IMR-90 (cell line): ENCODE measurements around the gene HIVEP3. TPM values are rescaled to one million over a fixed set of nuclear protein-coding genes. Genes with fewer than 3 reads are reported as not detected.

Source experiments
- ATAC-seq: fragments of 200-7000 bp; cut with Tn5 transposase; 2 replicates; pipeline ENCODE4 v1.9.1; 2020; ENCODE audit warnings: low read depth, mild to moderate bottlenecking, moderate library complexity
- BruUV-seq: library from RNA; stranded (reverse); fragments of 400-500 nt; replicated peaks from 2 replicates; lab custom pipeline; 2021; lab: Mats Ljungman, UMichigan
- CTCF ChIA-PET: fragments of 300-600 bp; formaldehyde crosslinking; extraction: SDS; loops from one replicate; lab custom pipeline; 2021; ENCODE audit warnings: antibody characterized with exemption; lab: Yijun Ruan, JAX
- POLR2A ChIA-PET: fragments of 300-600 bp; sonication (Branson Sonifier 250); formaldehyde crosslinking; loops from one replicate; lab custom pipeline; 2022; ENCODE audit warnings: antibody characterized with exemption; ENCODE audit not compliant: unreplicated experiment; lab: Charles Lee
- DNase-seq: peaks from one replicate; pipeline ENCODE4 v3.0.0; 2013
- H2AFZ ChIP-seq: replicated peaks from 2 replicates; pipeline ENCODE3; 2013; ENCODE audit warnings: low read length, mild to moderate bottlenecking; ENCODE audit not compliant: poor library complexity
- H2AK5ac ChIP-seq: 2 replicates; pipeline ENCODE4 v1.6.1; 2013; ENCODE audit warnings: low read depth, low read length, inconsistent platforms
- H2AK9ac ChIP-seq: replicated peaks from 2 replicates; pipeline ENCODE3; 2013; ENCODE audit warnings: mild to moderate bottlenecking, low read depth, low read length, moderate library complexity; ENCODE audit not compliant: poor library complexity
- H2BK120ac ChIP-seq: 2 replicates; pipeline ENCODE4 v1.6.1; 2013; ENCODE audit warnings: low read depth, low read length, inconsistent platforms
- H2BK15ac ChIP-seq: 3 replicates; pipeline ENCODE4 v1.6.1; 2013; ENCODE audit warnings: low read depth, low read length, inconsistent platforms
- H2BK20ac ChIP-seq: 2 replicates; pipeline ENCODE4 v1.6.1; 2013; ENCODE audit warnings: low read depth, mild to moderate bottlenecking, inconsistent platforms, low read length, moderate library complexity
- H2BK5ac ChIP-seq: 2 replicates; pipeline ENCODE4 v1.6.1; 2013; ENCODE audit warnings: mild to moderate bottlenecking, low read depth, low read length, inconsistent platforms; ENCODE audit not compliant: poor library complexity, severe bottlenecking
- H3K14ac ChIP-seq: replicated peaks from 2 replicates; pipeline ENCODE4 v1.6.1; 2013; ENCODE audit warnings: low read depth, low read length, inconsistent platforms
- H3K18ac ChIP-seq: 2 replicates; pipeline ENCODE4 v1.6.1; 2013; ENCODE audit warnings: low read depth, low read length, control low read depth
- H3K23ac ChIP-seq: 2 replicates; pipeline ENCODE4 v1.6.1; 2013; ENCODE audit warnings: low read depth, low read length, inconsistent platforms
- H3K27ac ChIP-seq: 2 replicates; pipeline ENCODE4 v1.5.1; 2013; ENCODE audit warnings: mild to moderate bottlenecking, control low read depth, low read length; ENCODE audit not compliant: insufficient read depth
- H3K27me3 ChIP-seq: 2 replicates; pipeline ENCODE4 v1.6.1; 2013; ENCODE audit warnings: low read length; ENCODE audit not compliant: control insufficient read depth, insufficient read depth
- H3K36me3 ChIP-seq: 2 replicates; pipeline ENCODE4 v1.6.1; 2013; ENCODE audit warnings: low read length, mixed read lengths; ENCODE audit not compliant: control insufficient read depth, insufficient read depth
- H3K4ac ChIP-seq: 2 replicates; pipeline ENCODE4 v1.6.1; 2013; ENCODE audit warnings: low read depth, low read length, inconsistent platforms
- H3K4me1 ChIP-seq: 2 replicates; pipeline ENCODE4 v1.6.1; 2013; ENCODE audit warnings: low read length, mixed read lengths; ENCODE audit not compliant: control insufficient read depth, insufficient read depth
- H3K4me2 ChIP-seq: 2 replicates; pipeline ENCODE4 v1.6.1; 2013; ENCODE audit warnings: low read depth, mild to moderate bottlenecking, control low read depth, low read length, moderate library complexity
- H3K4me3 ChIP-seq: 2 replicates; pipeline ENCODE4 v1.5.1; 2013; ENCODE audit warnings: low read depth, mild to moderate bottlenecking, control low read depth, low read length, moderate library complexity; ENCODE audit not compliant: insufficient read depth
- H3K56ac ChIP-seq: 2 replicates; pipeline ENCODE4 v1.6.1; 2013; ENCODE audit warnings: low read length, inconsistent platforms; ENCODE audit not compliant: insufficient read depth; ENCODE audit errors: extremely low read depth
- H3K79me1 ChIP-seq, 2 experiments: 2 replicates each; pipeline ENCODE4 v1.6.1; 2013; ENCODE audit warnings: low read length in 2 of 2, inconsistent platforms in 1 of 2, low read depth in 1 of 2
- H3K9ac ChIP-seq: 2 replicates; pipeline ENCODE4 v1.6.1; 2013; ENCODE audit warnings: low read depth, low read length, control low read depth
- H3K9me1 ChIP-seq: 2 replicates; pipeline ENCODE4 v1.6.1; 2013; ENCODE audit warnings: low read length, inconsistent platforms; ENCODE audit not compliant: insufficient read depth
- H3K9me3 ChIP-seq: 2 replicates; pipeline ENCODE4 v1.6.1; 2013; ENCODE audit warnings: low read length; ENCODE audit not compliant: control insufficient read depth, insufficient read depth
- H4K20me1 ChIP-seq: 2 replicates; pipeline ENCODE4 v1.6.1; 2013; ENCODE audit warnings: low read length, inconsistent platforms; ENCODE audit not compliant: insufficient read depth
- H4K5ac ChIP-seq: 2 replicates; pipeline ENCODE4 v1.6.1; 2013; ENCODE audit warnings: mild to moderate bottlenecking, low read depth, low read length, control low read depth
- H4K8ac ChIP-seq, 2 experiments: 2 replicates each; pipeline ENCODE4 v1.6.1; 2013; ENCODE audit warnings: low read depth in 2 of 2, low read length in 2 of 2, control low read depth in 1 of 2, inconsistent platforms in 1 of 2
- H4K91ac ChIP-seq: 2 replicates; pipeline ENCODE4 v1.6.1; 2013; ENCODE audit warnings: low read depth, low read length, inconsistent platforms; ENCODE audit not compliant: insufficient read depth
- BHLHE40 ChIP-seq: fragments of 150-350 bp; IDR thresholded peaks from 2 replicates; pipeline ENCODE4 v1.6.1; 2016; ENCODE audit warnings: mild to moderate bottlenecking, low read depth, low read length
- CEBPB ChIP-seq: IDR thresholded peaks from 2 replicates; pipeline ENCODE4 v1.6.1; 2012; ENCODE audit warnings: low read depth, low read length, improper control_type of control experiment
- CHD1 ChIP-seq: IDR thresholded peaks from 2 replicates; pipeline ENCODE4 v1.6.1; 2012; ENCODE audit warnings: low read depth, low read length, improper control_type of control experiment
- CTCF ChIP-seq: conservative IDR thresholded peaks from 2 replicates; pipeline ENCODE4 v1.5.1; 2012; ENCODE audit warnings: mild to moderate bottlenecking, low read depth, low read length, improper control_type of control experiment
- ELK1 ChIP-seq: fragments of 150-350 bp; IDR thresholded peaks from 2 replicates; pipeline ENCODE4 v1.6.1; 2016; ENCODE audit warnings: low read depth, mild to moderate bottlenecking, low read length, moderate library complexity, borderline replicate concordance
- FOS ChIP-seq: fragments of 150-350 bp; IDR thresholded peaks from 2 replicates; pipeline ENCODE4 v1.6.1; 2016; ENCODE audit warnings: low read depth, low read length
- MAFK ChIP-seq: IDR thresholded peaks from 2 replicates; pipeline ENCODE4 v1.6.1; 2012; ENCODE audit warnings: low read depth, low read length, improper control_type of control experiment
- MAZ ChIP-seq: IDR thresholded peaks from 2 replicates; pipeline ENCODE4 v1.6.1; 2012; ENCODE audit warnings: low read depth, mild to moderate bottlenecking, low read length, improper control_type of control experiment, moderate library complexity, borderline replicate concordance
- MXI1 ChIP-seq: IDR thresholded peaks from 2 replicates; pipeline ENCODE4 v1.6.1; 2012; ENCODE audit warnings: low read depth, mild to moderate bottlenecking, low read length, moderate library complexity, borderline replicate concordance
- NFE2L2 ChIP-seq: fragments of 150-350 bp; IDR thresholded peaks from 2 replicates; pipeline ENCODE4 v1.6.1; 2016; ENCODE audit warnings: low read depth, mild to moderate bottlenecking, low read length
- POLR2A ChIP-seq: IDR thresholded peaks from 2 replicates; pipeline ENCODE4 v1.6.1; 2012; ENCODE audit warnings: mild to moderate bottlenecking, low read depth, low read length
- RAD21 ChIP-seq: IDR thresholded peaks from 2 replicates; pipeline ENCODE4 v1.6.1; 2012; ENCODE audit warnings: low read length, improper control_type of control experiment
- RCOR1 ChIP-seq: IDR thresholded peaks from 2 replicates; pipeline ENCODE4 v1.6.1; 2012; ENCODE audit warnings: mild to moderate bottlenecking, low read length, improper control_type of control experiment; ENCODE audit not compliant: insufficient replicate concordance
- RFX5 ChIP-seq: IDR thresholded peaks from 2 replicates; pipeline ENCODE4 v1.8.0; 2012; ENCODE audit warnings: low read depth, mild to moderate bottlenecking, low read length, moderate library complexity
- SMC3 ChIP-seq: fragments of 150-350 bp; IDR thresholded peaks from 2 replicates; pipeline ENCODE4 v1.6.1; 2016; ENCODE audit warnings: low read depth, mild to moderate bottlenecking, antibody characterized with exemption, low read length, moderate library complexity
- USF2 ChIP-seq: fragments of 150-350 bp; IDR thresholded peaks from 2 replicates; pipeline ENCODE4 v1.6.1; 2017; ENCODE audit warnings: mild to moderate bottlenecking, antibody characterized with exemption, low read length, low read depth
- WGBS, 2 experiments: methylation state at CpG; one replicate each; pipeline versions ENCODE4 v1.1.5 to v1.1.7; 2013; ENCODE audit warnings: missing lambda C conversion rate in 2 of 2; ENCODE audit not compliant: insufficient read length in 1 of 2; ENCODE audit errors: extremely low coverage in 2 of 2; 5-methylcytosine and 5-hydroxymethylcytosine counted together
- dilution Hi-C: fragments of 300-500 bp; cut with HindIII; formaldehyde crosslinking; loops from one replicate; pipeline ENCODE4 v1.14.3; 2018; ENCODE audit warnings: low sequenced_read_pairs; ENCODE audit not compliant: unreplicated experiment
- in situ Hi-C: fragments of 300-500 bp; cut with MboI; formaldehyde crosslinking; loops from 3 replicates; pipeline ENCODE4 v1.14.3; 2019; ENCODE audit warnings: low sequenced_read_pairs, inconsistent platforms, mixed read lengths
- intact Hi-C: fragments of 100-400 bp; cut with micrococcal nuclease; formaldehyde crosslinking; loops from 2 replicates; pipeline ENCODE4 v1.10.0; 2022
- polyA plus RNA-seq, 3 experiments: library from polyadenylated mRNA; depleted of rRNA; stranded (reverse); fragments of >200 nt; gene quantifications; 2 replicates each; pipeline ENCODE4 v1.2.3, GENCODE V29; 2012; ENCODE audit warnings: low replicate concordance in 1 of 3
- total RNA-seq: library from RNA; depleted of rRNA; stranded (reverse); fragments of >200 nt; gene quantifications from 2 replicates; pipeline ENCODE4 v1.2.3, GENCODE V29; 2012

HIVEP3 gene
- total and polyA plus RNA-seq, 2 of the 4 experiments (the other 2 are of a cell fraction): 1.4 to 4.0 TPM

GRCh38 chr1:41510531-41511238, 408.0 kb downstream of the HIVEP3 start:
- ChIA-PET POLR2A (no interaction called here), CTCF (no interaction called here)
- H3K36me3 ChIP-seq: no peaks in the 10 kb centered on the region
- no peak overlapping the region for H2BK20ac ChIP-seq
- intact Hi-C loops: no loop called here
- H3K56ac ChIP-seq: no peak overlapping the region
- TF ChIP-seq SMC3: no peak
- TF ChIP-seq USF2: no peak
- TF ChIP-seq NFE2L2: no peak
- no peak for TF ChIP-seq RCOR1
- no peak for TF ChIP-seq CTCF
- TF ChIP-seq MAFK: no peak
- TF ChIP-seq CHD1: no peak
- no peak for TF ChIP-seq POLR2A
- TF ChIP-seq ELK1: no peak
- TF ChIP-seq MXI1: no peak
- TF ChIP-seq MAZ: no peak
- no peak for TF ChIP-seq FOS
- no peak for TF ChIP-seq RFX5
- no peak for TF ChIP-seq RAD21
- no peak for TF ChIP-seq BHLHE40
- no peak for TF ChIP-seq CEBPB
- H3K18ac ChIP-seq: no peak overlapping the region
- peaks cover 4% of the 10 kb centered on the region; the same call in 1 of the 2 replicates for H3K9me1 ChIP-seq
- no peak overlapping the region for H2BK15ac ChIP-seq
- H2AK9ac ChIP-seq: no peak overlapping the region
- no peak overlapping the region for H2AK5ac ChIP-seq
- peaks cover under 1% of the 10 kb centered on the region; the same call in 1 of the 2 replicates for H3K4me1 ChIP-seq
- BruUV-seq: no TSS peak
- DNase-seq (no peak), ATAC-seq (no peak)
- H3K27me3 ChIP-seq: no peaks in the 10 kb centered on the region; the same call in 1 of the 2 replicates
- no peak overlapping the region for H3K27ac ChIP-seq
- H3K14ac ChIP-seq: no peak overlapping the region
- H3K4me2 ChIP-seq: no peak overlapping the region
- no peak overlapping the region for H3K9ac ChIP-seq
- H2BK120ac ChIP-seq: no peak overlapping the region
- H4K91ac ChIP-seq: no peak overlapping the region
- no peak overlapping the region for H3K23ac ChIP-seq
- H3K4me3 ChIP-seq: no peak overlapping the region
- no peak overlapping the region for H4K8ac ChIP-seq
- dilution Hi-C loops: no loop called here
- no peak overlapping the region for H4K5ac ChIP-seq
- in situ Hi-C loops: no loop called here
- no peak overlapping the region for H2BK5ac ChIP-seq
- H3K79me1 ChIP-seq: no peaks in the 10 kb centered on the region
- no peak overlapping the region for H2AFZ ChIP-seq
- WGBS, 2 experiments: 96% methylated on average over 20 of the region's 41 CpGs; no CpG with 5 or more reads in 1 of the 2 experiments
- no peaks in the 10 kb centered on the region for H4K20me1 ChIP-seq
- no peak overlapping the region for H3K4ac ChIP-seq
- no peaks in the 10 kb centered on the region for H3K9me3 ChIP-seq
